HepG2 (cell line): Measurements from ENCODE around the gene RNPEPL1. TPM values are rescaled to one million over a fixed set of nuclear protein-coding genes. Genes with fewer than 3 reads are reported as not detected.
A peak's percentile ranks its signal among the peaks of the same experiment; 100 is the strongest.

Source experiments
- ATAD3A ChIP-seq: sonication (generic); formaldehyde crosslinking; IDR thresholded peaks from 2 replicates; pipeline ENCODE4 v1.4.0; 2020; ENCODE audit warnings: missing genetic modification reagents
- DMTF1 ChIP-seq: sonication (generic); formaldehyde crosslinking; IDR thresholded peaks from 2 replicates; pipeline ENCODE4 v1.4.0; 2020; ENCODE audit warnings: mild to moderate bottlenecking, missing genetic modification reagents
- FOXJ3 ChIP-seq: sonication (generic); formaldehyde crosslinking; IDR thresholded peaks from 2 replicates; pipeline ENCODE4 v1.4.0; 2020; ENCODE audit warnings: missing genetic modification reagents, mild to moderate bottlenecking, borderline replicate concordance
- GZF1 ChIP-seq: sonication (generic); formaldehyde crosslinking; IDR thresholded peaks from 2 replicates; pipeline ENCODE4 v1.5.1; 2020; ENCODE audit warnings: mild to moderate bottlenecking, missing genetic modification reagents
- KMT2B ChIP-seq: IDR thresholded peaks from 2 replicates; pipeline ENCODE4 v1.6.1; 2016; ENCODE audit warnings: missing genetic modification reagents, missing compliant biosample characterization
- PHF21A ChIP-seq: sonication (generic); formaldehyde crosslinking; IDR thresholded peaks from 2 replicates; pipeline ENCODE4 v1.5.0; 2020; ENCODE audit warnings: mild to moderate bottlenecking, missing genetic modification reagents
- STAT6 ChIP-seq: sonication (generic); formaldehyde crosslinking; IDR thresholded peaks from 2 replicates; pipeline ENCODE4 v1.4.0; 2020; ENCODE audit warnings: missing genetic modification reagents, mild to moderate bottlenecking, borderline replicate concordance
- TGIF2 ChIP-seq: IDR thresholded peaks from 2 replicates; pipeline ENCODE4 v1.6.1; 2016; ENCODE audit warnings: control low read depth, missing compliant biosample characterization
- TRIM24 ChIP-seq: sonication (generic); formaldehyde crosslinking; IDR thresholded peaks from 2 replicates; pipeline ENCODE4 v1.8.0; 2022; ENCODE audit warnings: mild to moderate bottlenecking, missing genetic modification reagents
- ZBTB42 ChIP-seq: sonication (generic); formaldehyde crosslinking; IDR thresholded peaks from 2 replicates; pipeline ENCODE4 v1.5.0; 2020; ENCODE audit warnings: mild to moderate bottlenecking, missing genetic modification reagents
- ZNF225 ChIP-seq: sonication (generic); formaldehyde crosslinking; IDR thresholded peaks from 2 replicates; pipeline ENCODE4 v1.4.0; 2020; ENCODE audit warnings: mild to moderate bottlenecking, missing genetic modification reagents
- ZNF260 ChIP-seq: sonication (generic); formaldehyde crosslinking; IDR thresholded peaks from 2 replicates; pipeline ENCODE4 v1.4.0; 2020; ENCODE audit warnings: missing genetic modification reagents, low read depth, mild to moderate bottlenecking, borderline replicate concordance
- ZNF263 ChIP-seq: sonication (generic); formaldehyde crosslinking; IDR thresholded peaks from 2 replicates; pipeline ENCODE4 v1.4.0; 2020; ENCODE audit warnings: missing genetic modification reagents
- ZNF280B ChIP-seq: sonication (generic); formaldehyde crosslinking; IDR thresholded peaks from 2 replicates; pipeline ENCODE4 v1.5.0; 2020; ENCODE audit warnings: missing genetic modification reagents, mild to moderate bottlenecking, borderline replicate concordance
- ZNF33A ChIP-seq: sonication (generic); formaldehyde crosslinking; IDR thresholded peaks from 2 replicates; pipeline ENCODE4 v1.5.1; 2020; ENCODE audit warnings: missing genetic modification reagents, mild to moderate bottlenecking, moderate library complexity, borderline replicate concordance
- ZNF552 ChIP-seq: sonication (generic); formaldehyde crosslinking; IDR thresholded peaks from 2 replicates; pipeline ENCODE4 v1.9.0; 2022; ENCODE audit warnings: missing genetic modification reagents, mild to moderate bottlenecking, borderline replicate concordance
- ZNF800 ChIP-seq: sonication (generic); formaldehyde crosslinking; IDR thresholded peaks from 2 replicates; pipeline ENCODE4 v1.4.0; 2020; ENCODE audit warnings: missing genetic modification reagents
- ZSCAN12 ChIP-seq: sonication (generic); formaldehyde crosslinking; IDR thresholded peaks from 2 replicates; pipeline ENCODE4 v1.9.0; 2021; ENCODE audit warnings: mild to moderate bottlenecking, missing genetic modification reagents
- polyA plus RNA-seq, 8 experiments: library from polyadenylated mRNA; depleted of rRNA in 3 of 8; stranded (reverse) in 7 of 8; unstranded in 1 of 8; fragments of >200 nt; fragmentation: Illumina TruSeq in 4 of 8; extraction: Trizol in 4 of 8; gene quantifications; 2 replicates each; pipeline versions ENCODE4 v1.2.1 to v1.2.3, GENCODE V29; 2011 to 2016; ENCODE audit warnings: low read depth in 4 of 8, missing spikeins in 1 of 8, mixed read lengths in 1 of 8; ENCODE audit not compliant: insufficient read depth in 1 of 8
- total RNA-seq, 5 experiments: library from RNA; depleted of rRNA; stranded (reverse); fragments of >200 nt; fragmentation: Illumina TruSeq; extraction: Trizol; gene quantifications; 2 replicates each; pipeline ENCODE4 v1.2.3, GENCODE V29; 2016; ENCODE audit warnings: low read depth in 1 of 5

Gene RNPEPL1
- total and polyA plus RNA-seq, 2 of the 13 experiments (the other 11 are each of a cell fraction or from before 2014, with no cell fraction given) = 13.0 to 18.0 TPM

- TF ChIP-seq ZNF280B (CRISPR knock-in tag) (0 out of 2 replicates have a peak, but pooled peaks have one; percentile 9), ZNF33A (CRISPR knock-in tag) (no peak), KMT2B (CRISPR knock-in tag) (0 out of 2 replicates have a peak, but pooled peaks have one; percentile 23), ATAD3A (CRISPR knock-in tag) (0 out of 2 replicates have a peak, but pooled peaks have one; percentile 12), TGIF2 (peak; percentile 15; the same call in 1 of the 2 replicates), ZNF800 (CRISPR knock-in tag) (peak; percentile 11), GZF1 (CRISPR knock-in tag) (no peak), DMTF1 (CRISPR knock-in tag) (peak; percentile 71; the same call in 1 of the 2 replicates), ZNF260 (0 out of 2 replicates have a peak, but pooled peaks have one; percentile 61), STAT6 (0 out of 2 replicates have a peak, but pooled peaks have one; percentile 79), ZSCAN12 (no peak), ZNF225 (no peak), ZNF552 (CRISPR knock-in tag) (peak; percentile 60; the same call in 1 of the 2 replicates), FOXJ3 (CRISPR knock-in tag) (no peak), TRIM24 (CRISPR knock-in tag) (no peak), ZBTB42 (CRISPR knock-in tag) (0 out of 2 replicates have a peak, but pooled peaks have one; percentile 21), ZNF263 (CRISPR knock-in tag) (0 out of 2 replicates have a peak, but pooled peaks have one; percentile 8), PHF21A (CRISPR knock-in tag) (0 out of 2 replicates have a peak, but pooled peaks have one; percentile 17)
These were observed 980 bp upstream of the RNPEPL1 start (continued) for GRCh38 chr2:240567137-240567871.
